HFFc6 (cell line): ENCODE data around the gene ICE1. TPM values are rescaled to one million over a fixed set of nuclear protein-coding genes. Genes with fewer than 3 reads are reported as not detected.
"Not testable (repeated sequence)": the region's sequence is repeated elsewhere in the genome, so short reads cannot be mapped to it uniquely, and the experiment has no call there.

ENCODE experiments used
- DNase-seq: peaks from one replicate; pipeline ENCODE4 v3.0.0-alpha.2; 2018
- H3K27ac Mint-ChIP-seq: 2 replicates; pipeline ENCODE4 v1.8.0; 2020; ENCODE audit warnings: mild to moderate bottlenecking, mixed read lengths
- H3K27me3 Mint-ChIP-seq: 2 replicates; pipeline ENCODE4 v1.8.0; 2021; ENCODE audit warnings: mild to moderate bottlenecking, moderate library complexity, mixed read lengths; ENCODE audit not compliant: insufficient read depth
- H3K36me3 Mint-ChIP-seq: 2 replicates; pipeline ENCODE4 v1.8.0; 2021; ENCODE audit warnings: low read depth, mixed read lengths
- H3K4me1 Mint-ChIP-seq: 2 replicates; pipeline ENCODE4 v1.8.0; 2020; ENCODE audit warnings: low read depth, mixed read lengths
- H3K4me3 Mint-ChIP-seq: 2 replicates; pipeline ENCODE4 v1.8.0; 2020; ENCODE audit warnings: mild to moderate bottlenecking, moderate library complexity, mixed read lengths
- H3K9me3 Mint-ChIP-seq: 2 replicates; pipeline ENCODE4 v1.8.0; 2020; ENCODE audit warnings: mild to moderate bottlenecking, mixed read lengths
- total RNA-seq, 6 experiments: library from RNA; stranded (reverse); fragmentation: NEBNext Ultra II Directional; extraction: Animal tissue kit (Norgen Biotek cat#: 25700); gene quantifications; 2 replicates in 1 of 6; 3 replicates in 5 of 6; pipeline ENCODE4 v1.2.3, GENCODE V29; 2021
- TF ChIP-seq, protein P1 (sequence below): fragments of 200-600 bp; sonication (generic); IDR thresholded peaks from 2 replicates; pipeline ENCODE4 v1.5.0; 2021; ENCODE audit warnings: antibody characterized with exemption, mild to moderate bottlenecking

The ICE1 gene
- total RNA-seq, 6 experiments from 2014 or later = 19.7 to 23.8 (median 22.2) TPM

DNA sequence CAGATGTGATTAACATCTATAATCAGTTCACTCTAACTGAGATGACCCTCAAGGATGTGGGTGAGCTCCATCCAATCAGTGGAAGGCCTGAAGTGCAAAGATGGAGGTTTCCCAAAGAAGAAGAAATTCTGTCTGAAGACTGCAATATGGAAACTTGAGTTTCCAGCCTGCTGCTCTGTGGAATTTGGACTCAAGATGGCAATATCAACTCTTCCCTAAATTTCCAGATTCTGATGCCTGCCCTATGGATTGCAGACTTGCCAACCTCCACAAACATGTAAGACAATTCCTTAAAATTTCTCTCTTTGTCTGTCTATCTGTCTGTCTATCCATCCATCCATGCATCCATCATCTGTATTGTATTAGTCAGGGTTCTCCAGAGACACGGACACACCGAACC lies 85.9 kb downstream of the ICE1 start:
- H3K36me3 Mint-ChIP-seq = no peaks in the 10 kb centered on the region
- DNase-seq = no peak
- H3K9me3 Mint-ChIP-seq = peaks cover 11% of the 10 kb centered on the region; the same call in 1 of the 2 replicates
- TF ChIP-seq, protein P1, sequence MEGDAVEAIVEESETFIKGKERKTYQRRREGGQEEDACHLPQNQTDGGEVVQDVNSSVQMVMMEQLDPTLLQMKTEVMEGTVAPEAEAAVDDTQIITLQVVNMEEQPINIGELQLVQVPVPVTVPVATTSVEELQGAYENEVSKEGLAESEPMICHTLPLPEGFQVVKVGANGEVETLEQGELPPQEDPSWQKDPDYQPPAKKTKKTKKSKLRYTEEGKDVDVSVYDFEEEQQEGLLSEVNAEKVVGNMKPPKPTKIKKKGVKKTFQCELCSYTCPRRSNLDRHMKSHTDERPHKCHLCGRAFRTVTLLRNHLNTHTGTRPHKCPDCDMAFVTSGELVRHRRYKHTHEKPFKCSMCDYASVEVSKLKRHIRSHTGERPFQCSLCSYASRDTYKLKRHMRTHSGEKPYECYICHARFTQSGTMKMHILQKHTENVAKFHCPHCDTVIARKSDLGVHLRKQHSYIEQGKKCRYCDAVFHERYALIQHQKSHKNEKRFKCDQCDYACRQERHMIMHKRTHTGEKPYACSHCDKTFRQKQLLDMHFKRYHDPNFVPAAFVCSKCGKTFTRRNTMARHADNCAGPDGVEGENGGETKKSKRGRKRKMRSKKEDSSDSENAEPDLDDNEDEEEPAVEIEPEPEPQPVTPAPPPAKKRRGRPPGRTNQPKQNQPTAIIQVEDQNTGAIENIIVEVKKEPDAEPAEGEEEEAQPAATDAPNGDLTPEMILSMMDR = no peak
- no peaks in the 10 kb centered on the region for H3K4me1 Mint-ChIP-seq
- no peak overlapping the region for H3K27ac Mint-ChIP-seq
- H3K27me3 Mint-ChIP-seq = peaks cover 11% of the 10 kb centered on the region
- no peak overlapping the region for H3K4me3 Mint-ChIP-seq

DNA sequence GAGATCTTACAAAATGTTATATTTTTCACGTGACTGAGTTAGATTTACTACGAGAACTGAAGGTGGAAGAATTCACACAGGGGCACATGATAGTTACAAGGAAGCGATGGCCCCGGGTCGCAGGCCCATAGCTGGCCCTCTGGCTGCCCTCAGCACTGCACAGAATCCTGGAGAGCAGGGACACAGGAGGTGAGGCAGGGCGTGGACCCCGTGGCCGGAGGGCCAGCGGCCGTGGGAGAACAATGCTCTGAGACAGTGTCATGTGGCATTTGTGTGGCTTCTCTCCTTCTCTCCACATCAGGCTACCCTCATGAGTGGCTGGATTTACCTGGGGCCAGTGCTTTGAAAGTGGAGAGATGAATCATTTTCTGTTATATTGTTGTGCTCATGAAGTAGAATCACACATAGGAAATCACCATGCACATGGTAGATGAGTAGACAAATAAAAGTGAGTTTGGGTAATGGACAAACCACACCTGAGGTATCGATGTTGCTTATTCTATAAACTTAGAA lies 89.5 kb downstream of the ICE1 start:
- DNase-seq = no peak
- H3K27me3 Mint-ChIP-seq = peaks cover 14% of the 10 kb centered on the region
- TF ChIP-seq, protein P1 = no peak
- H3K36me3 Mint-ChIP-seq = no peaks in the 10 kb centered on the region
- H3K4me1 Mint-ChIP-seq = no peaks in the 10 kb centered on the region
- H3K4me3 Mint-ChIP-seq = no peak overlapping the region
- no peak overlapping the region for H3K27ac Mint-ChIP-seq
- no peaks in the 10 kb centered on the region for H3K9me3 Mint-ChIP-seq

DNA sequence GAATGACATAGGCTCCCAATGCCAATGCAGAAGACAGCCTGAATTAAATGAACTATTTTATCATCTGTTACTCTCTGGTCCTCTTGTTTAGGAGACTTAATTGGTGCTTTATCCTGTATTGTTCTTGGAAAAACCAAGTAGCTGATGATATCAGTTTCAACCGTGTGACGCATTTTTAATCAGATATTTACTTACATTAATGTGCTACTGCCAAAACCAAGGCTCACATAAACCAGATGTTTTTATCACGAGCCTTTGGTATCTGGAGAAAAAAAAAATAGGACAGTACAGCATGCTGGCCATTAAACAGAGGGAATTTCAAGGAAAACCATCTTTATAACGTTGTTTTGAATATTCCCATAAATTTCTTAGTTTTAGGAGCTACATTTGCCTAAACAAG lies 90.1 kb downstream of the ICE1 start:
- DNase-seq = no peak
- Mint-ChIP-seq H3K36me3 (no peaks in the 10 kb centered on the region), H3K9me3 (no peaks in the 10 kb centered on the region), H3K4me3 (no peak overlapping the region), H3K4me1 (no peaks in the 10 kb centered on the region), H3K27ac (no peak overlapping the region), H3K27me3 (peaks cover 14% of the 10 kb centered on the region)
- TF ChIP-seq, protein P1 = no peak

DNA sequence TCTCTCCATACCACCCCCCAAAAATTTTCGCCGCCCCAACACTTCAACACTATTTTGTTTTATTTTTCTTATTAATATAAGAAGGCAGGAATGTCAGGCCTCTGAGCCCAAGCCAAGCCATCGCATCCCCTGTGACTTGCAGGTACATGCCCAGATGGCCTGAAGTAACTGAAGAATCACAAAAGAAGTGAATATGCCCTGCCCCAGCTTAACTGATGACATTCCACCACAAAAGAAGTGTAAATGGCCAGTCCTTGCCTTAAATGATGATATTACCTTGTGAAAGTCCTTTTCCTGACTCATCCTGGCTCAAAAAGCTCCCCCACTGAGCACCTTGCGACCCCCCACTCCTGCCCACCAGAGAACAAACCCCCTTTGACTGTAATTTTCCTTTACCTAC lies 98.1 kb downstream of the ICE1 start:
- not testable (repeated sequence) for H3K4me3 Mint-ChIP-seq, H3K9me3 Mint-ChIP-seq, H3K36me3 Mint-ChIP-seq, H3K27me3 Mint-ChIP-seq, DNase-seq, H3K27ac Mint-ChIP-seq
- H3K4me1 Mint-ChIP-seq = peaks cover 11% of the 10 kb centered on the region; the same call in 1 of the 2 replicates

DNA sequence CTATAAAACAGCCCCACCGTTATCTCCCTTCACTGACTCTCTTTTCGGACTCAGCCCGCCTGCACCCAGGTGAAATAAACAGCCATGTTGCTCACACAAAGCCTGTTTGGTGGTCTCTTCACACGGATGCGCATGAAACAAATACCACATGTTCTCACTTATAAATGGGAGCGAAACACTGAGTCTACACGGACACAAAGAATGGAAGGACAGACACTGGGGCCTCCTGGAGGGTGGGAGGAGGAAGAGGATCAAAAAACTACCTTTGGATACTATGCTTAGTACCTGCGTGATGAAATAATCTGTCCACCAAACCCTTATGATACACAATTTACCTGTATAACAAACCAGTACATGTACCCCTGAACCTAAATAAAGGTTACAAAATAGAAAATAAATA lies 98.6 kb downstream of the ICE1 start:
- Mint-ChIP-seq H3K36me3 (no peaks in the 10 kb centered on the region), H3K9me3 (no peaks in the 10 kb centered on the region; the same call in 1 of the 2 replicates), H3K27me3 (peaks cover 2% of the 10 kb centered on the region), H3K4me3 (no peak overlapping the region), H3K27ac (no peak overlapping the region), H3K4me1 (peaks cover 11% of the 10 kb centered on the region; the same call in 1 of the 2 replicates)
- DNase-seq = no peak
- TF ChIP-seq, protein P1 = no peak

DNA sequence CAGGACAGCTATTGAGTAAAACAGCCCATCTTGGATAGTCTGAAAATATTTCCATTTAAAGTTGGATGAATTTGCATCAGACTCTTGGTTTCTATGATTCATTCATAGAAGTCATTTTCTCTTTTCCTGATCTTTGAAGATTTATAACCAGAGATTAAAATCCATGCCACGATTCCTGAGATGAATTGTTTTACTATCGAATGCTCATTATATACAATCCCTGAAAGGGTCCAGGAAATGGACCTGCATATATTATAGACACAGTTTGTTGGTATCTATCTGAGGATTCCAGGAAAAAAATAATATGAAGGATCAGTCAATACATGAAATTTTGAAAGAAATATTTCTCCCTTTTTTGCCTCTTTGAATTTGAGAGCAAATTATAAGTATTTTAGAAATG lies 99.0 kb downstream of the ICE1 start:
- no peaks in the 10 kb centered on the region; the same call in 1 of the 2 replicates for H3K9me3 Mint-ChIP-seq

More for the DNA sequence above, 99.0 kb downstream of the ICE1 start:
- H3K4me1 Mint-ChIP-seq = peaks cover 11% of the 10 kb centered on the region; the same call in 1 of the 2 replicates
- no peak overlapping the region for H3K4me3 Mint-ChIP-seq
- no peak for DNase-seq
- peaks cover 2% of the 10 kb centered on the region for H3K27me3 Mint-ChIP-seq
- TF ChIP-seq, protein P1 = no peak
- H3K36me3 Mint-ChIP-seq = no peaks in the 10 kb centered on the region
- H3K27ac Mint-ChIP-seq = no peak overlapping the region
